Kidney epithelial cell (primary cell): ENCODE measurements around the gene KANSL2. TPM values are rescaled to one million over a fixed set of nuclear protein-coding genes. Genes with fewer than 3 reads are reported as not detected.

ENCODE experiments used
- DNase-seq: peaks from one replicate; pipeline ENCODE4 v3.0.0-alpha.2; 2010; ENCODE audit warnings: low read depth
- H3K27me3 ChIP-seq: 2 replicates; pipeline ENCODE4 v1.6.0; 2011; ENCODE audit warnings: low read length; ENCODE audit not compliant: control insufficient read depth, insufficient read depth
- H3K36me3 ChIP-seq: 2 replicates; pipeline ENCODE4 v1.5.1; 2011; ENCODE audit warnings: low read length; ENCODE audit not compliant: control insufficient read depth, insufficient read depth
- H3K4me3 ChIP-seq: 2 replicates; pipeline ENCODE4 v1.5.1; 2011; ENCODE audit warnings: low read depth, mild to moderate bottlenecking, control low read depth, low read length
- CTCF ChIP-seq: IDR thresholded peaks from 2 replicates; pipeline ENCODE4 v1.5.1; 2011; ENCODE audit warnings: mild to moderate bottlenecking, moderate library complexity, low read length, control low read depth, inconsistent platforms; ENCODE audit not compliant: insufficient read depth, poor library complexity, severe bottlenecking
- total RNA-seq: library from RNA; depleted of rRNA; stranded (reverse); fragments of >200 nt; gene quantifications from 2 replicates; pipeline ENCODE4 v1.2.3, GENCODE V29; 2015

The KANSL2 gene
- total RNA-seq, 1 donor from 2014 or later = 47.2 TPM

- no peak for TF ChIP-seq CTCF
- H3K27me3 ChIP-seq = no peaks in the 10 kb centered on the region
- no peak for DNase-seq
- no peak overlapping the region for H3K4me3 ChIP-seq
- H3K36me3 ChIP-seq = peaks cover 1% of the 10 kb centered on the region
Observed at GRCh38 chr12:48693572-48693971, 11.5 kb upstream of the KANSL2 start.

GRCh38 chr12:48691826-48692487 is 9.9 kb upstream of the KANSL2 start:
- H3K36me3 ChIP-seq = peaks cover 1% of the 10 kb centered on the region
- TF ChIP-seq CTCF = no peak

DNA sequence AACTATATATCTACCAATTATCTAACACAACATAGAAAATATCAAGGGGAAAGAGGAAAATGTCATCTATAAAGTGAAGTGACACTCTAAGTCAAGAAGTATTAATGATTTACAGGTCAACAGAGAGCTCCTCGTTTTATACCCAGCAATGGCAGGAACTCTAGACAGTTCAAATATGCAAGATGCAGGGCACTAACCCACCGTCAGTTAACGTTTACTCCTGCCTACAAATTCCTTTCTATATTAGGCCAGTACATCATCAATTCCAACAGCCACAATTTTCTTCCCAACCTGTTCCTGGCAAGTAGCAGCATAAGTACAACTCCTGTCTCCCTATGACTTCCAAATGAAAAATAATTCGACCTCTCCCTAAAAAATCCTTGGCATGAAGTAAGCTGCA is 9.0 kb upstream of the KANSL2 start:
- peaks cover 1% of the 10 kb centered on the region for H3K36me3 ChIP-seq
- no peak for TF ChIP-seq CTCF

More at GRCh38 chr12:48691826-48692487, 9.9 kb upstream of the KANSL2 start:
- H3K4me3 ChIP-seq = no peak overlapping the region
- no peaks in the 10 kb centered on the region for H3K27me3 ChIP-seq
- DNase-seq = no peak

GRCh38 chr12:48690436-48690835 is 8.4 kb upstream of the KANSL2 start:
- Histone ChIP-seq H3K4me3 (no peak overlapping the region), H3K36me3 (peaks cover 1% of the 10 kb centered on the region), H3K27me3 (no peaks in the 10 kb centered on the region)
- no peak for TF ChIP-seq CTCF
- no peak for DNase-seq

More for the DNA sequence above, 9.0 kb upstream of the KANSL2 start:
- no peak overlapping the region for H3K4me3 ChIP-seq
- H3K27me3 ChIP-seq = no peaks in the 10 kb centered on the region
- no peak for DNase-seq

- TF ChIP-seq CTCF = no peak
- DNase-seq = no peak
- Histone ChIP-seq H3K27me3 (no peaks in the 10 kb centered on the region), H3K4me3 (no peak overlapping the region), H3K36me3 (peaks cover 1% of the 10 kb centered on the region)
Observed at GRCh38 chr12:48688836-48689235, 6.8 kb upstream of the KANSL2 start.

DNA sequence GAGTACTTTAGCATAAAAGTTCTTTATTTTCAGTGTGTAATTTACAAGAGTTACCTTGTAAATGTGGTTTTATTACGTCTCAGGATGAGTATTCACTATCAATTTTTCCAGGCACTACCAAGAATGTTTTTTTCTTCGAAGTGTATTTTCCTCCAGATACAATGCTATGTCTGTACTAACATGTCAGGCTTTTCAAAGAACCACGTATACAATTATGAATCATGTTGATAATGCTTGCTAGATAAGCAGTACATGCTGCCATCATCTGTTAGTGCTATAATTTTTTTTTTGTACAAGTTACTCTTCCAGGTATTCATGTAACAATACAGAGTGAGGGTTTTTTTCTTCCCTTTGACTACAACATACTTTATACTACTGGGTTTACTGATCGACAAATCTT is 5.6 kb upstream of the KANSL2 start:
- H3K4me3 ChIP-seq = no peak overlapping the region
- no peak for DNase-seq
- H3K27me3 ChIP-seq = no peaks in the 10 kb centered on the region
- no peaks in the 10 kb centered on the region for H3K36me3 ChIP-seq
- TF ChIP-seq CTCF = no peak
